H1 (cell line): ENCODE data around the gene CPNE5. TPM values are rescaled to one million over a fixed set of nuclear protein-coding genes. Genes with fewer than 3 reads are reported as not detected.

Source experiments
- CTCF ChIA-PET: fragments of 300-600 bp; sonication (Branson Sonifier 250); formaldehyde crosslinking; loops from one replicate; lab custom pipeline; 2021; ENCODE audit not compliant: partially characterized antibody; lab: Charles Lee
- POLR2A ChIA-PET: fragments of 300-600 bp; sonication (Branson Sonifier 250); formaldehyde crosslinking; loops from one replicate; lab custom pipeline; 2021; ENCODE audit warnings: inconsistent platforms; ENCODE audit not compliant: partially characterized antibody; lab: Charles Lee
- DNase-seq, 2 experiments: peaks; one replicate each; pipeline versions ENCODE4 v3.0.0 to v3.0.0-alpha.2; 2010 to 2022; ENCODE audit warnings: low spot score in 2 of 2, low read depth in 1 of 2, mixed read lengths in 1 of 2
- FAIRE-seq: peaks from 2 replicates; lab custom pipeline; 2011; peaks lifted over from hg19 to GRCh38; lab: Jason Lieb, UNC
- H2AFZ ChIP-seq: 2 replicates; pipeline ENCODE4 v1.8.1; 2012; ENCODE audit warnings: low read length, inconsistent platforms
- H2AK5ac ChIP-seq: 2 replicates; pipeline ENCODE4 v1.6.1; 2013; ENCODE audit warnings: low read depth, low read length
- H2BK120ac ChIP-seq: replicated peaks from 2 replicates; pipeline ENCODE3; 2013; ENCODE audit warnings: low read depth, low read length, inconsistent platforms
- H2BK12ac ChIP-seq: 2 replicates; pipeline ENCODE4 v1.6.1; 2013; ENCODE audit warnings: low read depth, low read length
- H2BK15ac ChIP-seq: 2 replicates; pipeline ENCODE4 v1.6.1; 2013; ENCODE audit warnings: low read length
- H2BK20ac ChIP-seq: 2 replicates; pipeline ENCODE4 v1.6.1; 2013; ENCODE audit warnings: low read length
- H2BK5ac ChIP-seq: 2 replicates; pipeline ENCODE4 v1.6.1; 2013; ENCODE audit warnings: low read depth, low read length
- H3K14ac ChIP-seq: 2 replicates; pipeline ENCODE4 v1.6.1; 2013; ENCODE audit warnings: inconsistent platforms; ENCODE audit not compliant: insufficient read length
- H3K18ac ChIP-seq: 2 replicates; pipeline ENCODE4 v1.6.1; 2013; ENCODE audit warnings: low read length; ENCODE audit errors: extremely low read depth
- H3K23ac ChIP-seq: 2 replicates; pipeline ENCODE4 v1.6.1; 2013; ENCODE audit warnings: inconsistent platforms; ENCODE audit not compliant: insufficient read length
- H3K23me2 ChIP-seq: 2 replicates; pipeline ENCODE4 v1.6.1; 2013; ENCODE audit warnings: low read depth, low read length
- H3K27ac ChIP-seq: 2 replicates; pipeline ENCODE4 v1.6.1; 2011; ENCODE audit warnings: low read depth, low read length, inconsistent platforms
- H3K27me3 ChIP-seq, 4 experiments: replicated peaks in 1 of 4; 1 replicate in 1 of 4; 2 replicates in 3 of 4; pipeline versions ENCODE4 v1.6.1 to v1.8.1; 2011 to 2013; ENCODE audit warnings: low read length in 3 of 4, mild to moderate bottlenecking in 3 of 4, inconsistent platforms in 2 of 4, mixed read lengths in 2 of 4, moderate library complexity in 1 of 4; ENCODE audit not compliant: control insufficient read depth in 3 of 4, insufficient read depth in 3 of 4; ENCODE audit errors: extremely low read depth in 1 of 4
- H3K36me3 ChIP-seq, 4 experiments: 2 replicates each; pipeline versions ENCODE4 v1.6.1 to v1.8.1; 2011 to 2013; ENCODE audit warnings: mild to moderate bottlenecking in 4 of 4, low read length in 3 of 4, moderate library complexity in 2 of 4, control low read depth in 1 of 4, inconsistent platforms in 1 of 4; ENCODE audit not compliant: insufficient read depth in 4 of 4, control insufficient read depth in 2 of 4
- H3K4ac ChIP-seq: replicated peaks from 2 replicates; pipeline ENCODE3; 2013; ENCODE audit warnings: low read length, low read depth, mixed read lengths, inconsistent platforms; ENCODE audit not compliant: insufficient read length
- H3K4me1 ChIP-seq, 4 experiments: replicated peaks in 1 of 4; 1 replicate in 1 of 4; 2 replicates in 3 of 4; pipeline versions ENCODE4 v1.6.1 to v1.8.1; 2011 to 2013; ENCODE audit warnings: low read length in 3 of 4, inconsistent platforms in 2 of 4, mixed read lengths in 1 of 4; ENCODE audit not compliant: insufficient read depth in 4 of 4, control insufficient read depth in 3 of 4
- H3K4me2 ChIP-seq, 2 experiments: 2 replicates each; pipeline versions ENCODE4 v1.6.1 to v1.8.1; 2011 to 2013; ENCODE audit warnings: low read depth in 2 of 2, low read length in 2 of 2, control low read depth in 1 of 2, inconsistent platforms in 1 of 2, mild to moderate bottlenecking in 1 of 2; ENCODE audit not compliant: insufficient read depth in 1 of 2
- H3K4me3 ChIP-seq, 4 experiments: fragments of 200-600, 300-600 bp in 1 of 4; sonication (generic), shearing (Covaris generic), sonication (Bioruptor Twin) in 1 of 4; 2 replicates each; pipeline versions ENCODE4 v1.5.1 to v1.8.1; 2011 to 2016; ENCODE audit warnings: low read length in 4 of 4, low read depth in 3 of 4, control low read depth in 2 of 4, inconsistent platforms in 2 of 4, mild to moderate bottlenecking in 2 of 4, mixed read lengths in 1 of 4, moderate library complexity in 1 of 4; ENCODE audit not compliant: insufficient read depth in 2 of 4; ENCODE audit errors: extremely low read depth in 1 of 4
- H3K56ac ChIP-seq: replicated peaks from 2 replicates; pipeline ENCODE3; 2013; ENCODE audit warnings: low read depth, mild to moderate bottlenecking, mixed read lengths, low read length, inconsistent platforms; ENCODE audit not compliant: insufficient read length
- H3K79me1 ChIP-seq: 2 replicates; pipeline ENCODE4 v1.6.1; 2013; ENCODE audit warnings: low read depth, low read length, control low read depth
- H3K79me2 ChIP-seq, 2 experiments: 2 replicates each; pipeline versions ENCODE4 v1.6.1 to v1.8.1; 2012 to 2013; ENCODE audit warnings: low read length in 2 of 2, mild to moderate bottlenecking in 2 of 2, inconsistent platforms in 1 of 2; ENCODE audit not compliant: insufficient read depth in 2 of 2, control insufficient read depth in 1 of 2
- H3K9ac ChIP-seq, 4 experiments: replicated peaks in 1 of 4; 1 replicate in 1 of 4; 2 replicates in 3 of 4; pipeline versions ENCODE4 v1.6.1 to v1.8.1; 2011 to 2013; ENCODE audit warnings: low read depth in 3 of 4, low read length in 3 of 4, control low read depth in 2 of 4, mild to moderate bottlenecking in 2 of 4, moderate library complexity in 2 of 4, inconsistent platforms in 1 of 4; ENCODE audit errors: extremely low read depth in 1 of 4
- H3K9me3 ChIP-seq, 2 experiments: 2 replicates each; pipeline versions ENCODE4 v1.6.1 to v1.8.1; 2012 to 2013; ENCODE audit warnings: mild to moderate bottlenecking in 2 of 2, moderate library complexity in 2 of 2, control low read depth in 1 of 2, inconsistent platforms in 1 of 2, low read depth in 1 of 2, low read length in 1 of 2, mixed read lengths in 1 of 2; ENCODE audit not compliant: insufficient read depth in 2 of 2
- H4K20me1 ChIP-seq, 2 experiments: replicated peaks in 1 of 2; 2 replicates each; pipeline versions ENCODE3 to v1.8.1; 2011 to 2013; ENCODE audit warnings: inconsistent platforms in 2 of 2, low read length in 2 of 2, mild to moderate bottlenecking in 1 of 2; ENCODE audit not compliant: insufficient read depth in 2 of 2, control insufficient read depth in 1 of 2
- H4K5ac ChIP-seq: 2 replicates; pipeline ENCODE4 v1.6.1; 2013; ENCODE audit warnings: low read length, low read depth, mixed read lengths, inconsistent platforms; ENCODE audit not compliant: insufficient read length
- H4K8ac ChIP-seq: 2 replicates; pipeline ENCODE4 v1.8.0; 2013; ENCODE audit warnings: mild to moderate bottlenecking, moderate library complexity, low read length, inconsistent platforms; ENCODE audit not compliant: insufficient read depth; ENCODE audit errors: extremely low read depth
- H4K91ac ChIP-seq: replicated peaks from 2 replicates; pipeline ENCODE3; 2013; ENCODE audit warnings: low read length, mixed read lengths, inconsistent platforms; ENCODE audit not compliant: insufficient read length
- ASH2L ChIP-seq: fragments of 200-600, 300-600 bp; sonication (generic); IDR thresholded peaks from one replicate; pipeline ENCODE4 v1.7.1; 2017; ENCODE audit warnings: low read length
- CBX5 ChIP-seq: fragments of 300-800, 300-1000 bp; sonication (generic); IDR thresholded peaks from 2 replicates; pipeline ENCODE4 v1.7.1; 2016; ENCODE audit warnings: antibody characterized with exemption, low read length, low read depth
- CTCF ChIP-seq, 3 experiments: IDR thresholded peaks; 1 replicate in 2 of 3; 2 replicates in 1 of 3; pipeline versions ENCODE4 v1.5.1 to v1.6.1; 2011; ENCODE audit warnings: low read length in 3 of 3, mild to moderate bottlenecking in 3 of 3, inconsistent platforms in 2 of 3, low read depth in 1 of 3, moderate library complexity in 1 of 3; ENCODE audit not compliant: insufficient read depth in 1 of 3; ENCODE audit errors: control extremely low read depth in 1 of 3
- EP300 ChIP-seq, 2 experiments: IDR thresholded peaks; 1 replicate in 1 of 2; 2 replicates in 1 of 2; pipeline ENCODE4 v1.6.1; 2011 to 2012; ENCODE audit warnings: low read depth in 2 of 2, low read length in 2 of 2, mild to moderate bottlenecking in 2 of 2, borderline replicate concordance in 1 of 2, inconsistent platforms in 1 of 2, moderate library complexity in 1 of 2
- FOSL1 ChIP-seq: IDR thresholded peaks from 2 replicates; pipeline ENCODE4 v1.6.1; 2011; ENCODE audit warnings: mild to moderate bottlenecking, low read depth, low read length, moderate library complexity; ENCODE audit not compliant: insufficient read depth
- HDAC6 ChIP-seq: IDR thresholded peaks from one replicate; pipeline ENCODE4 v1.7.1; 2012; ENCODE audit warnings: low read depth, mild to moderate bottlenecking, inconsistent platforms, low read length, moderate library complexity
- JUN ChIP-seq: IDR thresholded peaks from 2 replicates; pipeline ENCODE4 v1.6.1; 2011; ENCODE audit warnings: low read depth, mild to moderate bottlenecking, improper control_type of control experiment, low read length
- KDM1A ChIP-seq: fragments of 200-600, 300-600 bp; sonication (generic); IDR thresholded peaks from 2 replicates; pipeline ENCODE4 v1.7.1; 2016; ENCODE audit warnings: mild to moderate bottlenecking, low read length, borderline replicate concordance
- POLR2A ChIP-seq, 2 experiments: IDR thresholded peaks; 1 replicate in 1 of 2; 2 replicates in 1 of 2; pipeline ENCODE4 v1.6.1; 2011; ENCODE audit warnings: low read depth in 2 of 2, low read length in 2 of 2, mild to moderate bottlenecking in 2 of 2; ENCODE audit errors: control extremely low read depth in 1 of 2
- SP1 ChIP-seq: IDR thresholded peaks from 2 replicates; pipeline ENCODE4 v1.6.1; 2011; ENCODE audit warnings: low read depth, low read length
- SP2 ChIP-seq: IDR thresholded peaks from 2 replicates; pipeline ENCODE4 v1.6.1; 2012; ENCODE audit warnings: mild to moderate bottlenecking, low read length, inconsistent platforms
- TCF12 ChIP-seq: IDR thresholded peaks from 2 replicates; pipeline ENCODE4 v1.6.1; 2011; ENCODE audit warnings: low read depth, mild to moderate bottlenecking, low read length
- YY1 ChIP-seq: IDR thresholded peaks from 2 replicates; pipeline ENCODE4 v1.6.1; 2011; ENCODE audit warnings: low read depth, mild to moderate bottlenecking, low read length
- WGBS, 2 experiments: shearing (Covaris generic) in 1 of 2; methylation state at CpG; one replicate each; pipeline versions ENCODE4 v1.1.6 to v1.1.7; 2013 to 2015; ENCODE audit warnings: low lambda C conversion rate in 2 of 2, mixed read lengths in 2 of 2, inconsistent platforms in 1 of 2, low coverage in 1 of 2, missing lambda C conversion rate in 1 of 2; ENCODE audit not compliant: insufficient replicate concordance in 2 of 2, insufficient coverage in 1 of 2, insufficient read length in 1 of 2; ENCODE audit errors: extremely low coverage in 1 of 2, missing lambda C conversion rate in 1 of 2; 5-methylcytosine and 5-hydroxymethylcytosine counted together
- polyA plus RNA-seq, 7 experiments: library from polyadenylated mRNA; depleted of rRNA in 3 of 7; stranded (reverse) in 5 of 7; unstranded in 2 of 7; fragments of >200 nt in 5 of 7; fragments of 200-250 nt in 2 of 7; gene quantifications; 1 replicate in 5 of 7; 2 replicates in 1 of 7; 4 replicates in 1 of 7; pipeline versions ENCODE4 v1.2.1 to v1.2.3, GENCODE V29; 2011 to 2013; ENCODE audit warnings: missing spikeins in 2 of 7, mixed read lengths in 2 of 7
- total RNA-seq: library from RNA; stranded (reverse); fragmentation: NEBNext Ultra II Directional; extraction: Animal tissue kit (Norgen Biotek cat#: 25700); gene quantifications from 2 replicates; pipeline ENCODE4 v1.2.1, GENCODE V29; 2021

Gene CPNE5
- total and polyA plus RNA-seq, 2 of the 8 experiments (the other 6 are each of a cell fraction or from before 2014, with no cell fraction given), result 0.88 to 1.8 TPM

GRCh38 chr6:36712816-36713215 lies 126.4 kb downstream of the CPNE5 start:
- H3K36me3 ChIP-seq, result no peaks in the 10 kb centered on the region
- no peak overlapping the region for H3K4me2 ChIP-seq
- no peaks in the 10 kb centered on the region for H3K79me2 ChIP-seq
- no peak for FAIRE-seq
- no peak overlapping the region for H3K23ac ChIP-seq
- no peak overlapping the region for H2BK12ac ChIP-seq
- H3K14ac ChIP-seq, result no peak overlapping the region
- H2BK20ac ChIP-seq, result no peak overlapping the region
- H4K8ac ChIP-seq, result no peak overlapping the region
- H2BK15ac ChIP-seq, result no peak overlapping the region
- no peak overlapping the region for H3K9ac ChIP-seq
- no peak overlapping the region for H2BK5ac ChIP-seq
- DNase-seq, result no peak
- no peak overlapping the region for H4K5ac ChIP-seq
- H4K91ac ChIP-seq, result no peak overlapping the region
- POLR2A ChIA-PET, result no interaction called here
- no peak overlapping the region for H3K27ac ChIP-seq
- no peak overlapping the region for H2AK5ac ChIP-seq
- no peaks in the 10 kb centered on the region for H3K9me3 ChIP-seq
- H2AFZ ChIP-seq, result no peak overlapping the region
- H3K4me3 ChIP-seq, result no peak overlapping the region
- 89% methylated on average over 4 of the region's 4 CpGs; no CpG with 5 or more reads in 1 of the 2 experiments for WGBS, 2 experiments
- no peak overlapping the region for H3K18ac ChIP-seq
- no peaks in the 10 kb centered on the region for H3K27me3 ChIP-seq
- no peaks in the 10 kb centered on the region for H3K23me2 ChIP-seq
- CTCF ChIA-PET, result interaction anchor here (0.7 to 2.1 kb wide), 5 partner anchors 10 to 90 kb away, joined by 3 to 6 read pairs (median 3); no protein-coding TSS in a partner anchor
- H3K56ac ChIP-seq, result no peak overlapping the region
- no peak overlapping the region for H3K4ac ChIP-seq
- no peak overlapping the region for H2BK120ac ChIP-seq
- peaks cover 0 to 9% (median 6%) of the 10 kb centered on the region in 4 experiments; a peak in 5 of 7 replicates for H3K4me1 ChIP-seq
- no peaks in the 10 kb centered on the region for H3K79me1 ChIP-seq
- H4K20me1 ChIP-seq, result no peaks in the 10 kb centered on the region
- TF ChIP-seq FOSL1 (no peak), JUN (no peak), TCF12 (no peak), EP300 (IDR thresholded peaks at IDR 0.05; ENCODE audit: borderline replicate concordance in 1 of 2, low read depth in 2 of 2, low read length in 2 of 2) (no peak), YY1 (no peak), SP1 (no peak), HDAC6 (no peak), KDM1A (no peak), ASH2L (no peak), CTCF (IDR thresholded peaks at IDR 0.05; ENCODE audit: control extremely low read depth in 1 of 3, insufficient read depth in 1 of 3, low read depth in 1 of 3, low read length in 3 of 3) (no peak), POLR2A (IDR thresholded peaks at IDR 0.05; ENCODE audit: control extremely low read depth in 1 of 2, low read depth in 2 of 2, low read length in 2 of 2) (no peak), CBX5 (no peak), SP2 (no peak)
